HCT116 (cell line): ENCODE measurements around the gene RASL11A. TPM values are rescaled to one million over a fixed set of nuclear protein-coding genes. Genes with fewer than 3 reads are reported as not detected.

Source experiments
- ATAC-seq: fragments of 200-7000 bp; cut with Tn5 transposase; 2 replicates; pipeline ENCODE4 v1.9.1; 2020; ENCODE audit warnings: mild to moderate bottlenecking, moderate library complexity
- BruUV-seq: library from RNA; stranded (reverse); fragments of 400-500 nt; replicated peaks from 2 replicates; lab custom pipeline; 2021; lab: Mats Ljungman, UMichigan
- CTCF ChIA-PET: fragments of 300-600 bp; sonication (Branson Sonifier 250); formaldehyde crosslinking; loops from one replicate; lab custom pipeline; 2021; ENCODE audit warnings: antibody characterized with exemption; lab: Charles Lee
- POLR2A ChIA-PET: fragments of 300-600, 350-600 bp; sonication (Branson Sonifier 250); formaldehyde crosslinking; loops from one replicate; lab custom pipeline; 2021; ENCODE audit warnings: antibody characterized with exemption; lab: Charles Lee
- RAD21 ChIA-PET, 2 experiments: fragments of 300-600 bp; sonication (Branson Sonifier 250); formaldehyde crosslinking; loops; one replicate each; lab custom pipeline; 2023; ENCODE audit warnings: low total read pairs in 2 of 2; ENCODE audit not compliant: uncharacterized antibody in 2 of 2, unreplicated experiment in 2 of 2, low non-redundant PET in 1 of 2; lab: Charles Lee
- DNase-seq: peaks from one replicate; pipeline ENCODE4 v3.0.0-alpha.2; 2010; ENCODE audit warnings: low read depth, low spot score
- H2AFZ ChIP-seq: fragments of 200-600 bp; shearing (Covaris generic), sonication (generic); 2 replicates; pipeline ENCODE4 v1.6.1; 2017; ENCODE audit warnings: low read depth, mixed run types, mixed read lengths, antibody characterized with exemption, low read length; ENCODE audit not compliant: poor library complexity, severe bottlenecking
- H3K27ac ChIP-seq: 2 replicates; pipeline ENCODE4 v1.5.1; 2012; ENCODE audit warnings: low read depth, low read length
- H3K27me3 ChIP-seq: fragments of 200-600 bp; sonication (generic); 2 replicates; pipeline ENCODE4 v1.6.1; 2016; ENCODE audit warnings: mixed run types, low read length, mixed read lengths; ENCODE audit not compliant: insufficient read depth
- H3K36me3 ChIP-seq, 2 experiments: fragments of 200-500 bp in 1 of 2; fragments of 200-600 bp in 1 of 2; sonication (Bioruptor generic) in 1 of 2; sonication (generic) in 1 of 2; 2 replicates each; pipeline versions ENCODE4 v1.5.1 to v1.6.1; 2014 to 2016; ENCODE audit warnings: low read length in 2 of 2, inconsistent platforms in 1 of 2, mixed read lengths in 1 of 2, mixed run types in 1 of 2; ENCODE audit not compliant: insufficient read depth in 2 of 2, control insufficient read depth in 1 of 2
- H3K4me1 ChIP-seq, 2 experiments: fragments of 200-600 bp in 1 of 2; sonication (generic) in 1 of 2; 2 replicates each; pipeline versions ENCODE4 v1.5.1 to v1.6.1; 2012 to 2017; ENCODE audit warnings: low read length in 2 of 2, inconsistent platforms in 1 of 2, mild to moderate bottlenecking in 1 of 2, mixed read lengths in 1 of 2, mixed run types in 1 of 2, moderate library complexity in 1 of 2; ENCODE audit not compliant: insufficient read depth in 2 of 2, control insufficient read depth in 1 of 2
- H3K4me2 ChIP-seq: fragments of 200-600 bp; sonication (generic); 2 replicates; pipeline ENCODE4 v1.6.1; 2017; ENCODE audit warnings: mixed run types, low read length, mixed read lengths
- H3K4me3 ChIP-seq, 2 experiments: fragments of 200-600 bp in 1 of 2; sonication (generic) in 1 of 2; replicated peaks in 1 of 2; 2 replicates each; pipeline ENCODE4 v1.5.1; 2011 to 2016; ENCODE audit warnings: low read length in 2 of 2, control low read depth in 1 of 2, low read depth in 1 of 2, mild to moderate bottlenecking in 1 of 2, mixed read lengths in 1 of 2, mixed run types in 1 of 2
- H3K79me2 ChIP-seq: fragments of 200-600 bp; sonication (generic); 2 replicates; pipeline ENCODE4 v1.6.1; 2017; ENCODE audit warnings: mild to moderate bottlenecking, mixed run types, low read length, moderate library complexity, mixed read lengths; ENCODE audit not compliant: insufficient read depth
- H3K9ac ChIP-seq: fragments of 200-600 bp; sonication (generic); 2 replicates; pipeline ENCODE4 v1.6.1; 2016; ENCODE audit warnings: low read length, mixed read lengths
- H3K9me2 ChIP-seq: fragments of 200-600 bp; sonication (generic), shearing (Covaris generic); 2 replicates; pipeline ENCODE4 v1.6.1; 2017; ENCODE audit warnings: mixed run types, mild to moderate bottlenecking, moderate library complexity; ENCODE audit not compliant: insufficient read depth
- H3K9me3 ChIP-seq, 2 experiments: fragments of 200-500 bp in 1 of 2; fragments of 200-600 bp in 1 of 2; sonication (Bioruptor generic) in 1 of 2; sonication (generic) in 1 of 2; 2 replicates each; pipeline ENCODE4 v1.6.1; 2014 to 2017; ENCODE audit warnings: low read length in 2 of 2, mixed read lengths in 2 of 2, inconsistent platforms in 1 of 2, low read depth in 1 of 2, mild to moderate bottlenecking in 1 of 2, mixed run types in 1 of 2, moderate library complexity in 1 of 2; ENCODE audit not compliant: control insufficient read depth in 1 of 2, insufficient read depth in 1 of 2
- H4K20me1 ChIP-seq: fragments of 200-600 bp; sonication (generic), shearing (Covaris generic); 2 replicates; pipeline ENCODE4 v1.6.1; 2017; ENCODE audit warnings: mixed run types, mild to moderate bottlenecking, moderate library complexity; ENCODE audit not compliant: insufficient read depth
- CBX3 ChIP-seq: IDR thresholded peaks from 2 replicates; pipeline ENCODE4 v1.6.1; 2012; ENCODE audit warnings: low read depth
- EZH2phosphoT487 ChIP-seq: fragments of 200-600 bp; IDR thresholded peaks from 2 replicates; pipeline ENCODE4 v1.6.1; 2018; ENCODE audit warnings: antibody characterized with exemption, borderline replicate concordance
- JUND ChIP-seq: IDR thresholded peaks from 2 replicates; pipeline ENCODE4 v1.6.1; 2012
- POLR2AphosphoS5 ChIP-seq: IDR thresholded peaks from 2 replicates; pipeline ENCODE4 v1.6.1; 2011; ENCODE audit warnings: mild to moderate bottlenecking, low read depth, low read length, moderate library complexity
- RAD21 ChIP-seq: IDR thresholded peaks from 2 replicates; pipeline ENCODE4 v1.6.1; 2012; ENCODE audit warnings: low read depth, mild to moderate bottlenecking
- SIN3A ChIP-seq: IDR thresholded peaks from 2 replicates; pipeline ENCODE4 v1.6.1; 2012; ENCODE audit warnings: low read depth
- SRF ChIP-seq: IDR thresholded peaks from 2 replicates; pipeline ENCODE4 v1.6.1; 2012; ENCODE audit warnings: low read depth
- TCF7L2 ChIP-seq: IDR thresholded peaks from 2 replicates; pipeline ENCODE4 v1.7.0; 2011; ENCODE audit warnings: borderline replicate concordance, inconsistent platforms; ENCODE audit not compliant: insufficient read depth, insufficient read length; ENCODE audit errors: extremely low read depth
- YY1 ChIP-seq: IDR thresholded peaks from 2 replicates; pipeline ENCODE4 v1.6.1; 2011; ENCODE audit warnings: low read length, low read depth, moderate library complexity, mild to moderate bottlenecking; ENCODE audit not compliant: insufficient replicate concordance; ENCODE audit errors: extremely low read depth
- ZFX ChIP-seq: fragments of 450-650 bp; IDR thresholded peaks from 2 replicates; pipeline ENCODE4 v1.6.1; 2017
- ZNF274 ChIP-seq: fragments of 200-500 bp; sonication (Bioruptor generic); IDR thresholded peaks from 2 replicates; pipeline ENCODE4 v1.6.1; 2014; ENCODE audit warnings: mild to moderate bottlenecking, low read depth, low read length, inconsistent platforms
- intact Hi-C: fragments of 100-400 bp; cut with micrococcal nuclease; formaldehyde crosslinking; loops from 2 replicates; pipeline ENCODE4 v1.10.0; 2022
- total RNA-seq: library from RNA; stranded (reverse); gene quantifications from one replicate; pipeline ENCODE4 v1.2.1, GENCODE V29; 2021; ENCODE audit not compliant: unreplicated experiment
- TF ChIP-seq, protein P1 (sequence below): IDR thresholded peaks from 2 replicates; pipeline ENCODE4 v1.6.1; 2012; ENCODE audit warnings: low read depth

The RASL11A gene
- total RNA-seq, 1 experiment from 2014 or later: 5.0 TPM

DNA sequence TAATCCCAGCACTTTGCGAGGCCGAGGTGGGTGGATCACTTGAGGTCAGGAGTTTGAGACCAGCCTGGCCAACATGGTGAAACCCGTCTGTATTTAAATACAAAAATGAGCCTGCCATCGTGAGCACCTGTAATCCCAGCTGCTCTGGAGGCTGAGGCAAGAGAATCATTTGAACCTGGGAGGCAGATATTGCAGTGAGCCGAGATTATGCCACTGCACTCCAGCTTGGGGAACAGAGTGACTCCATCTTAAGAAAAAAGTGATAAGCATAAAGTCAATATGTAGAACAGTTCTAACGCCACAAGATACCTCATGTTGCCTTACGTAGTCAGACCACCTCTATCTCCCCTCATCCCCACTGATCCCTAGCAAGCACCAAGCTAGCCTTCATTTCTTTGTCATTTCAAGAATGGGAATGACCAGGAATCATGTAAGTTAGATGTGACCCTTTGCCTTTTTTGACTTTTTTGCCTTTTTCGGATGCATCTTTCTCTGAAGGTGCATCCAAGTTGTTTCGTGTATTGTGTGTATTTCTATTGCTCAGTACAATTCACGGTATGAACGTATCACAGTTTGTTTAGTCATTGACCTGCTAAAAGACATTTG, 12.9 kb upstream of the RASL11A start:
- no peak overlapping the region for H3K9ac ChIP-seq
- peaks cover 53% of the 10 kb centered on the region for H3K79me2 ChIP-seq
- no peaks in the 10 kb centered on the region for H3K9me3 ChIP-seq
- no peak overlapping the region for H3K4me2 ChIP-seq
- peaks cover 20% of the 10 kb centered on the region; the same call in 1 of the 2 replicates for H4K20me1 ChIP-seq
- BruUV-seq: no TSS peak
- ATAC-seq (peak; percentile 40), DNase-seq (no peak)
- no peak overlapping the region for H3K4me3 ChIP-seq
- peaks cover 7 to 15% of the 10 kb centered on the region in 2 experiments; a peak in 3 of 4 replicates for H3K4me1 ChIP-seq
- no peaks in the 10 kb centered on the region for H3K27me3 ChIP-seq
- H3K27ac ChIP-seq: no peak overlapping the region
- CTCF ChIA-PET: interaction anchor here (1.1 kb wide), 1 partner anchor 13 kb away, joined by 4 read pairs; the partner anchor contains the start of gene RASL11A
- POLR2A ChIA-PET: interaction anchor here (0.9 to 1.0 kb wide), 2 partner anchors 13 to 17 kb away, joined by 3 read pairs; partner anchors contain the start of gene RASL11A
- TF ChIP-seq POLR2AphosphoS5: peak; percentile 54; the same call in 1 of the 2 replicates
- peak; percentile 18; the same call in 1 of the 2 replicates for TF ChIP-seq SIN3A
- TF ChIP-seq ZFX: no peak
- peaks cover 37 to 53% of the 10 kb centered on the region in 2 experiments for H3K36me3 ChIP-seq
- RAD21 ChIA-PET: no interaction called here
- intact Hi-C loops: no loop called here
- no peaks in the 10 kb centered on the region for H3K9me2 ChIP-seq
- H2AFZ ChIP-seq: no peak overlapping the region

DNA sequence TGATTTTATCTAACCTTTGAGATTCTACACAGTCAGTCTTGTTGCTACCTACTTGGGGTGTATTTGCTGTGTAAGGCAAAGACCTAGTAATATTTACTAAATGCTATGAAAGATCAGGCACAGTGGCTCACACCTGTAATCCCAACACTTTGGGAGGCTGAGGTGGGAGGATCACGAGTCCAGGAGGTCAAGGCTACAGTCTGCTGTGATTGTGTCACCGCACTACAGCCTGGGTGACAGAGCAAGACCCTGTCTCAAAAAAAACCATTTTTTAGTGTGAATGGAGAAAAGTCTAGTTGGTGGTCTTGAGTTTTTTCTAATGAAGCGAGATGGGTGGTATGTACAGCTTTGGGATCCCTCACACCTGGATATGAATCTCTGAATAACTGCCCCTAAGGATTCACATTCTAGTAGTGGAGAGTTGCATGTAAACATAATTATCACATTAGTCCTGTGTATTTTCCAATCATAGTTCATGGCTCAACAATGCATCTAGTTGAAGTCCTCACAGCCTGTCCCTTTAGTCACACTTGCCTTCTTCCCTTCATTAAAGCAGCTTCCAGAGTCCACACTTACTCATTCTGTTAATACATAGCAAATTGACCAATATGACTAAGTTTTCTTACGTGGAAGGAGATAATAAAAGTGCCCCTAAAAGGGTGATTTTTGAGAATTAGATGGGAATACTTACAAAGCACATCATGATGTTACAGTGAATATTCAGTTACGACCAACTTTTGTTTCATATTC, 11.8 kb upstream of the RASL11A start:
- no TSS peak for BruUV-seq
- Histone ChIP-seq H4K20me1 (peaks cover 20% of the 10 kb centered on the region; the same call in 1 of the 2 replicates), H3K36me3 (peaks cover 32 to 42% of the 10 kb centered on the region in 2 experiments), H3K4me2 (no peak overlapping the region), H3K27ac (no peak overlapping the region), H3K4me3 (no peak overlapping the region), H3K79me2 (peaks cover 42% of the 10 kb centered on the region), H3K4me1 (peaks cover 1 to 5% of the 10 kb centered on the region in 2 experiments; a peak in 2 of 4 replicates), H3K27me3 (no peaks in the 10 kb centered on the region), H2AFZ (no peak overlapping the region), H3K9me3 (no peaks in the 10 kb centered on the region), H3K9me2 (no peaks in the 10 kb centered on the region), H3K9ac (no peak overlapping the region)
- RAD21 ChIA-PET: no interaction called here
- POLR2A ChIA-PET: interaction anchor here (0.8 kb wide), 1 partner anchor 83 kb away, joined by 3 read pairs; no protein-coding TSS in a partner anchor
- ATAC-seq (peak; percentile 12; the same call in 1 of the 2 replicates), DNase-seq (no peak)
- intact Hi-C loops: no loop called here
- CTCF ChIA-PET: no interaction called here
- TF ChIP-seq SRF: no peak
- TF ChIP-seq EZH2phosphoT487: no peak
- TF ChIP-seq JUND: peak; percentile 6; the same call in 1 of the 2 replicates
- TF ChIP-seq, protein P1, sequence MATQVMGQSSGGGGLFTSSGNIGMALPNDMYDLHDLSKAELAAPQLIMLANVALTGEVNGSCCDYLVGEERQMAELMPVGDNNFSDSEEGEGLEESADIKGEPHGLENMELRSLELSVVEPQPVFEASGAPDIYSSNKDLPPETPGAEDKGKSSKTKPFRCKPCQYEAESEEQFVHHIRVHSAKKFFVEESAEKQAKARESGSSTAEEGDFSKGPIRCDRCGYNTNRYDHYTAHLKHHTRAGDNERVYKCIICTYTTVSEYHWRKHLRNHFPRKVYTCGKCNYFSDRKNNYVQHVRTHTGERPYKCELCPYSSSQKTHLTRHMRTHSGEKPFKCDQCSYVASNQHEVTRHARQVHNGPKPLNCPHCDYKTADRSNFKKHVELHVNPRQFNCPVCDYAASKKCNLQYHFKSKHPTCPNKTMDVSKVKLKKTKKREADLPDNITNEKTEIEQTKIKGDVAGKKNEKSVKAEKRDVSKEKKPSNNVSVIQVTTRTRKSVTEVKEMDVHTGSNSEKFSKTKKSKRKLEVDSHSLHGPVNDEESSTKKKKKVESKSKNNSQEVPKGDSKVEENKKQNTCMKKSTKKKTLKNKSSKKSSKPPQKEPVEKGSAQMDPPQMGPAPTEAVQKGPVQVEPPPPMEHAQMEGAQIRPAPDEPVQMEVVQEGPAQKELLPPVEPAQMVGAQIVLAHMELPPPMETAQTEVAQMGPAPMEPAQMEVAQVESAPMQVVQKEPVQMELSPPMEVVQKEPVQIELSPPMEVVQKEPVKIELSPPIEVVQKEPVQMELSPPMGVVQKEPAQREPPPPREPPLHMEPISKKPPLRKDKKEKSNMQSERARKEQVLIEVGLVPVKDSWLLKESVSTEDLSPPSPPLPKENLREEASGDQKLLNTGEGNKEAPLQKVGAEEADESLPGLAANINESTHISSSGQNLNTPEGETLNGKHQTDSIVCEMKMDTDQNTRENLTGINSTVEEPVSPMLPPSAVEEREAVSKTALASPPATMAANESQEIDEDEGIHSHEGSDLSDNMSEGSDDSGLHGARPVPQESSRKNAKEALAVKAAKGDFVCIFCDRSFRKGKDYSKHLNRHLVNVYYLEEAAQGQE: no peak
- no peak for TF ChIP-seq TCF7L2
- TF ChIP-seq CBX3: no peak
- TF ChIP-seq YY1: no peak
- TF ChIP-seq POLR2AphosphoS5: 0 out of 2 replicates have a peak, but pooled peaks have one; percentile 14
- TF ChIP-seq ZFX: no peak
- no peak for TF ChIP-seq RAD21
- TF ChIP-seq ZNF274: no peak
